ENCODE data around the gene ZNF629. TPM values are rescaled to one million over a fixed set of nuclear protein-coding genes. Genes with fewer than 3 reads are reported as not detected.

ZNF629 gene
- total and polyA plus RNA-seq, 10 donors, result 1.3 to 13.9 (median 10.3) TPM

DNA sequence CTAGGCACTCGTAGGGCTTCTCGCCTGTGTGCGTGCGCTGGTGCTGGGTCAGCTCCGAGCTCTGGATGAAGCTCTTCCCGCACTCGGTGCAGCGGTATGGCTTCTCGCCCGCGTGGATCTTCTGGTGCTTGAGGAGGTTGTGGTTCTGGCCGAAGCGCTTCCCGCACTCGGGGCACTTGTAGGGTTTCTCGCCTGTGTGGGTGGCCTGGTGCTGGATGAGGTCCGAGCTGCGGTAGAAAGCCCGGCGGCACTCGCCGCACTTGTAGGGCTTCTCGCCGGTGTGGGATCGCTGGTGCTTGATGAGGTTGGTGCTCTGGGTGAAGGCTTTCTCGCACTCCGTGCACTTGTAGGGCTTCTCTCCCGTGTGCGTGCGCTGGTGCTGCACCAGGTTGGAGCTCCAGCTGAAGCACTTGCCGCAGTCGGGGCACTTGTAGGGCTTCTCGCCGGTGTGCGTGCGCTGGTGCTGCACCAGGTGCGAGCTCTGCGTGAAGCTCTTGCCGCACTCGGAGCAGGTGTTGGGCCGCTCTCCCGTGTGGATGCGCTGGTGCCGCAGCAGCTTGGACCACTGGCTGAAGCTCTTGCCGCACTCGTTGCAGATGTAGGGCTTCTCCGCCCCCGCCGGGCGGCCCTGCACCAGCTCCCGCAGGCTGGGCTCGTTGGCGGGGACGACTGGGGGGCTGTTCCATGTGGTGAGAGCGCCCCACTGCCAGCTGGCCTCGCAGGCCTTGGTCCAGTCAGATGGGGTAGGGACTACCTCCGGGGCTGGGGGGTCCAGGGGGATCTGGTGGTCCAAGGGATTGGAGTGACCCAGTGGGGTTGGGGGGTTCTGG lies 3.5 kb downstream of the ZNF629 start:
- intact Hi-C loops (cut with DNase I; ENCODE audit: low total_unique reads), result loop anchor here (10.0 kb wide), 1 partner anchor 61 kb away; no protein-coding TSS in a partner anchor
- TF ChIP-seq POLR2A (IDR thresholded peaks at IDR 0.05) (no peak), POLR2AphosphoS5 (IDR thresholded peaks at IDR 0.05) (peak in 1 of 3 donors; percentile 19)
- 93 to 97% (median 96%) methylated on average over 26 to 57 of the region's 57 CpGs for WGBS, 5 donors
- no peak for DNase-seq
- Histone ChIP-seq H3K27me3 (replicated peaks in 1 of 7) (peaks cover 0 to 25% (median 0%) of the 10 kb centered on the region in 7 donors), H3K36me3 (peaks cover 0 to 42% (median 24%) of the 10 kb centered on the region in 6 donors), H3K9me3 (no peaks in the 10 kb centered on the region), H3K4me3 (no peak overlapping the region), H3K4me1 (peaks cover 0 to 52% (median 26%) of the 10 kb centered on the region in 6 donors), H3K27ac (no peak overlapping the region)

DNA sequence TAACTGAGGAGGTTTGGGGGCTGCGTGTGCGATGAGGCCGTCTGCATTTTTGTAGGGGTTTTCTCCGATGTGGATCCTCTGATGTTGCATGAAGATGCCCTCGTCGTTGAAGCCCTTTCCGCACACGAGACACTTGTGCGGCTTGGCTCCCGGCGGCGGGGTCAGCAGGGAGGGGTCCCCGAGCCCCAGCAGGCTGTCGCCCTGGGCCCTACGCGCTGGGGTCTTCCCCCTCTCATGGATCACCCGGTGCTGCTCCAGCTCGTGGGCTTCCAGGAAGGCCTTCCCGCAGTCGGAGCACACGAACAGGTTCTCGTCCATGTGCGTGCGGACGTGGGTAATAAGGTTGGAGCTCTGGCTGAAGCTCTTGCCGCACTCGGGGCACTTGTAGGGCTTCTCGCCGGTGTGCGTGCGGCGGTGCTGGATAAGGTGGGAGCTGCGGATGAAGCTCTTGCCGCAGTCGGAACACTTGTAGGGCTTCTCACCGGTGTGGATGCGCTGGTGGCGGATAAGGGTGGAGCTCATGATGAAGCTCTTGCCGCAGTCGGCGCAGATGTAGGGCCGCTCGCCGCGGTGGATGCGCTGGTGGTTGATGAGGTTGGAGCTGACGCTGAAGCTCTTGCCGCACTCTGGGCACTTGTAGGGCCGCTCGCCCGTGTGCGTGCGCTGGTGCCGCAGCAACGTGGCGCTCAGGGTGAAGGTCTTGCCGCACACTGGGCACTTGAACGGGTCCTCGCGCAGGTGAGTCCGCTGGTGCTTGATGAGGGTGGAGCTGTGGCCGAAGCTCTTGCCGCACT lies 4.3 kb downstream of the ZNF629 start:
- no peak overlapping the region for H3K4me3 ChIP-seq
- peaks cover 0 to 18% (median 0%) of the 10 kb centered on the region in 7 donors for H3K27me3 ChIP-seq (replicated peaks in 1 of 7)
- peaks cover 0 to 42% (median 24%) of the 10 kb centered on the region in 6 donors for H3K36me3 ChIP-seq
- intact Hi-C loops (cut with DNase I; ENCODE audit: low total_unique reads), result loop anchor here (10.0 kb wide), 1 partner anchor 62 kb away; no protein-coding TSS in a partner anchor
- DNase-seq, result no peak
- no peaks in the 10 kb centered on the region for H3K9me3 ChIP-seq
- no peak for TF ChIP-seq POLR2A (IDR thresholded peaks at IDR 0.05)
- TF ChIP-seq, protein P1, sequence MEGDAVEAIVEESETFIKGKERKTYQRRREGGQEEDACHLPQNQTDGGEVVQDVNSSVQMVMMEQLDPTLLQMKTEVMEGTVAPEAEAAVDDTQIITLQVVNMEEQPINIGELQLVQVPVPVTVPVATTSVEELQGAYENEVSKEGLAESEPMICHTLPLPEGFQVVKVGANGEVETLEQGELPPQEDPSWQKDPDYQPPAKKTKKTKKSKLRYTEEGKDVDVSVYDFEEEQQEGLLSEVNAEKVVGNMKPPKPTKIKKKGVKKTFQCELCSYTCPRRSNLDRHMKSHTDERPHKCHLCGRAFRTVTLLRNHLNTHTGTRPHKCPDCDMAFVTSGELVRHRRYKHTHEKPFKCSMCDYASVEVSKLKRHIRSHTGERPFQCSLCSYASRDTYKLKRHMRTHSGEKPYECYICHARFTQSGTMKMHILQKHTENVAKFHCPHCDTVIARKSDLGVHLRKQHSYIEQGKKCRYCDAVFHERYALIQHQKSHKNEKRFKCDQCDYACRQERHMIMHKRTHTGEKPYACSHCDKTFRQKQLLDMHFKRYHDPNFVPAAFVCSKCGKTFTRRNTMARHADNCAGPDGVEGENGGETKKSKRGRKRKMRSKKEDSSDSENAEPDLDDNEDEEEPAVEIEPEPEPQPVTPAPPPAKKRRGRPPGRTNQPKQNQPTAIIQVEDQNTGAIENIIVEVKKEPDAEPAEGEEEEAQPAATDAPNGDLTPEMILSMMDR (IDR thresholded peaks at IDR 0.05 in 8 of 11, conservative IDR thresholded peaks at IDR 0.05 in 3 of 11), result no peak
- peak in 1 of 3 donors; percentile 22 for TF ChIP-seq POLR2AphosphoS5 (IDR thresholded peaks at IDR 0.05)
- peaks cover 0 to 51% (median 22%) of the 10 kb centered on the region in 6 donors for H3K4me1 ChIP-seq
- 95 to 98% (median 95%) methylated on average over 50 to 63 of the region's 63 CpGs for WGBS, 5 donors
- no peak overlapping the region for H3K27ac ChIP-seq

DNA sequence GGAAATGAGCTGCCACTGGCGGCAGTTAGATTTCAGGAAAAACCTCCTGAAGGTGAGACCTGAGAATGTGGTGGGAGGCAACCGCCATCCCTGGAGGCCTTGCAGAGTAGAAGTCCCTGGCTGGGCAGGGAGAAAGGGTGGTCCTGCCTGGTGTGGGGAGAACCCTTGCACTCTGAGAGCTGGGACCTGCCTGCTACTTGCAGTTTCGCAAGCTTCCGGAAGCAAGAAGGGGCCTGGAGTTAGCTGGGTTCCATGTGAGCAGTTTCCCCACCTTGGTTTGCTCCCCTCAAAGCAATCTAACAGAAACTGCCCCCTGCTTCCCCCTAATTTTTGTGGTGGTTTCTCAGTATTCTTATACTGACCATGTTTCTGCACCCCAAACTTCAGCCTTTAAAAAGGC lies 6.5 kb downstream of the ZNF629 start:
- H3K4me3 ChIP-seq, result no peak overlapping the region
- peaks cover 6 to 51% (median 20%) of the 10 kb centered on the region in 6 donors for H3K4me1 ChIP-seq
- H3K36me3 ChIP-seq, result peaks cover 0 to 42% (median 24%) of the 10 kb centered on the region in 6 donors
- intact Hi-C loops (cut with DNase I; ENCODE audit: low total_unique reads), result loop anchor here (10.0 kb wide), 1 partner anchor 64 kb away; no protein-coding TSS in a partner anchor
- H3K9me3 ChIP-seq, result no peaks in the 10 kb centered on the region
- DNase-seq, result no peak
- H3K27ac ChIP-seq, result no peak overlapping the region
- TF ChIP-seq POLR2AphosphoS5 (IDR thresholded peaks at IDR 0.05), result no peak
- TF ChIP-seq POLR2A (IDR thresholded peaks at IDR 0.05), result no peak
- TF ChIP-seq, protein P1 (IDR thresholded peaks at IDR 0.05 in 8 of 11, conservative IDR thresholded peaks at IDR 0.05 in 3 of 11), result no peak
- WGBS, 5 donors, result 45 to 83% (median 55%) methylated on average over 4 of the region's 4 CpGs
- peaks cover 0 to 15% (median 0%) of the 10 kb centered on the region in 7 donors for H3K27me3 ChIP-seq (replicated peaks in 1 of 7)

DNA sequence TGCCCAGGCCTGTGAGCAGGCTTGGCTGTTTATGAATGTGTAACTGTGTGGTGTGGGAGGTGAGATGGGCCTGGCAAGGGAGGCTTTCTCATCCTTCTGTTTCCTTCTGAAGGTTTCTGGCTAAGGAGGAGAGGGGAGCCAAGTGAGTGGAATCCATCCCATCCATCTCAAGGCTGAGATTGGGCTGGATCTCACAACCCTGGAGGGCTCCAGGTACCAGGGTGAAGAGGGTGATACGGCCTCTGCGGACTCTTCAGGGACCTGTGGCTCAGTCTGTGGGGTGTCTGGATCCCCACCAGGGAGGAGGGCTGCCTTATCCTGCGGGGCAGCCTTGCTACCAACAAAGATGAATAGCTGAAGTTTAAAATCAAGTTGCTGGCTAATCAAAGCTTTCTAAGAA lies 7.0 kb downstream of the ZNF629 start:
- H3K9me3 ChIP-seq, result no peaks in the 10 kb centered on the region
- no peak overlapping the region for H3K27ac ChIP-seq
- peaks cover 8 to 51% (median 23%) of the 10 kb centered on the region in 6 donors for H3K4me1 ChIP-seq
- TF ChIP-seq POLR2A (IDR thresholded peaks at IDR 0.05) (no peak), POLR2AphosphoS5 (IDR thresholded peaks at IDR 0.05) (no peak)
- TF ChIP-seq, protein P1 (IDR thresholded peaks at IDR 0.05 in 8 of 11, conservative IDR thresholded peaks at IDR 0.05 in 3 of 11), result no peak
- H3K4me3 ChIP-seq, result no peak overlapping the region
- WGBS, 5 donors, result 79 to 97% (median 86%) methylated on average over 3 of the region's 3 CpGs
- peaks cover 0 to 42% (median 24%) of the 10 kb centered on the region in 6 donors for H3K36me3 ChIP-seq
- intact Hi-C loops (cut with DNase I; ENCODE audit: low total_unique reads), result loop anchor here (10.0 kb wide), 1 partner anchor 65 kb away; no protein-coding TSS in a partner anchor
- H3K27me3 ChIP-seq (replicated peaks in 1 of 7), result peaks cover 0 to 16% (median 0%) of the 10 kb centered on the region in 7 donors
- no peak for DNase-seq
